Panc1 (cell line): ENCODE results near the gene CDK18. TPM values are rescaled to one million over a fixed set of nuclear protein-coding genes. Genes with fewer than 3 reads are reported as not detected.

ENCODE experiments used
- ATAC-seq: fragments of 200-7000 bp; cut with Tn5 transposase; 2 replicates; pipeline ENCODE4 v1.9.1; 2020; ENCODE audit warnings: mild to moderate bottlenecking, moderate library complexity
- BruUV-seq: library from RNA; stranded (reverse); fragments of 400-500 nt; replicated peaks from 2 replicates; lab custom pipeline; 2021; lab: Mats Ljungman, UMichigan
- CTCF ChIA-PET: fragments of 300-600 bp; sonication (Branson Sonifier 250); formaldehyde crosslinking; loops from one replicate; lab custom pipeline; 2022; ENCODE audit warnings: antibody characterized with exemption; lab: Charles Lee
- POLR2A ChIA-PET: fragments of 300-600 bp; sonication (Branson Sonifier 250); formaldehyde crosslinking; loops from one replicate; lab custom pipeline; 2022; ENCODE audit warnings: antibody characterized with exemption; lab: Charles Lee
- DNase-seq: peaks from one replicate; pipeline ENCODE4 v3.0.0-alpha.2; 2010; ENCODE audit warnings: low read depth, low spot score
- H3K27ac ChIP-seq: 2 replicates; pipeline ENCODE4 v1.5.1; 2011; ENCODE audit warnings: mild to moderate bottlenecking, low read length, inconsistent platforms
- H3K27me3 ChIP-seq: fragments of 200-500 bp; sonication (Bioruptor generic); 2 replicates; pipeline ENCODE4 v1.6.0; 2014; ENCODE audit warnings: low read length, inconsistent platforms; ENCODE audit not compliant: control insufficient read depth, insufficient read depth
- H3K36me3 ChIP-seq: fragments of 200-500 bp; sonication (Bioruptor generic); 2 replicates; pipeline ENCODE4 v1.5.1; 2014; ENCODE audit warnings: inconsistent platforms, mild to moderate bottlenecking, low read length, moderate library complexity; ENCODE audit not compliant: control insufficient read depth, insufficient read depth
- H3K4me1 ChIP-seq: 2 replicates; pipeline ENCODE4 v1.5.1; 2011; ENCODE audit warnings: inconsistent platforms, mild to moderate bottlenecking, low read length, moderate library complexity; ENCODE audit not compliant: control insufficient read depth, insufficient read depth
- H3K4me3 ChIP-seq, 2 experiments: 2 replicates each; pipeline ENCODE4 v1.5.1; 2011 to 2012; ENCODE audit warnings: low read depth in 2 of 2, low read length in 2 of 2, mild to moderate bottlenecking in 2 of 2, inconsistent platforms in 1 of 2, moderate library complexity in 1 of 2
- H3K9me3 ChIP-seq: fragments of 200-500 bp; sonication (Bioruptor generic); 2 replicates; pipeline ENCODE4 v1.5.1; 2014; ENCODE audit warnings: low read depth, mild to moderate bottlenecking, inconsistent platforms, low read length, moderate library complexity; ENCODE audit not compliant: control insufficient read depth, insufficient read depth
- POLR2AphosphoS5 ChIP-seq: IDR thresholded peaks from 2 replicates; pipeline ENCODE4 v1.6.1; 2012; ENCODE audit warnings: mild to moderate bottlenecking, low read depth, low read length, moderate library complexity
- SIN3A ChIP-seq: IDR thresholded peaks from 2 replicates; pipeline ENCODE4 v1.6.1; 2012; ENCODE audit warnings: low read depth, mild to moderate bottlenecking, low read length, moderate library complexity, borderline replicate concordance; ENCODE audit not compliant: insufficient read depth
- TCF7L2 ChIP-seq: IDR thresholded peaks from 2 replicates; pipeline ENCODE4 v1.6.1; 2011; ENCODE audit warnings: mild to moderate bottlenecking, low read depth, low read length, inconsistent platforms
- in situ Hi-C: cut with HindIII; loops from 2 replicates; pipeline ENCODE4 v1.10.0; 2016; ENCODE audit warnings: low sequenced_read_pairs, low pct_unique_long_range_greater_than_20kb
- intact Hi-C: fragments of 100-400 bp; cut with micrococcal nuclease; formaldehyde crosslinking; loops from one replicate; pipeline ENCODE4 v1.10.0; 2022; ENCODE audit not compliant: unreplicated experiment
- total RNA-seq: library from RNA; stranded (reverse); gene quantifications from one replicate; pipeline ENCODE4 v1.2.1, GENCODE V29; 2021; ENCODE audit not compliant: unreplicated experiment
- TF ChIP-seq, protein P1 (sequence below), 2 experiments: IDR thresholded peaks; 2 replicates each; pipeline ENCODE4 v1.6.1; 2011 to 2012; ENCODE audit warnings: low read depth in 2 of 2, control low read depth in 1 of 2, low read length in 1 of 2, mild to moderate bottlenecking in 1 of 2, moderate library complexity in 1 of 2; ENCODE audit not compliant: insufficient read depth in 1 of 2
- TF ChIP-seq, protein P2 (sequence below): fragments of 450-650 bp; IDR thresholded peaks from 2 replicates; pipeline ENCODE4 v1.5.1; 2017; ENCODE audit warnings: mild to moderate bottlenecking

CDK18 gene
- total RNA-seq, 1 experiment from 2014 or later: 7.0 TPM

DNA sequence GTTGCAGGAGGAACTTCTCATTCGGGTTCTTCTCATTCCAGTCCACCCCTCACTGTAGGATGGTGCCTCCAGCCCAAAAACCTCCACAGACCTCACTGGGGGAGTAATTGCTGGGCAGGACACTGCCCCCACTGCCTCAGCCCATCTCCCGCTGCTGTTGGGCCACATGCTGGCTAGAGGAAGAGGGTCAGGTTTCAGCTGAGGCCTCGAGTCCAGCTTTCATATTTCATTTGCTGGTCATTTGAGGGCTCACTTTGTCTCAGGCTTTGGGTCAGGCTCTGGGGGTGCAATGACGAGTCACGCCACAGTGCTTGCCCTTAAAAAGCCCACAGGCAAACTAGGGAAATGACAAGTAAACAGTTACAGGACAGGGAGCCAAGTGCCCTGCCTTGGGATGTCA lies 9.3 kb downstream of the CDK18 start:
- ChIA-PET CTCF (no interaction called here), POLR2A (no interaction called here)
- Histone ChIP-seq H3K27me3 (no peaks in the 10 kb centered on the region), H3K9me3 (no peaks in the 10 kb centered on the region), H3K4me1 (no peaks in the 10 kb centered on the region; the same call in none of the 2 replicates), H3K4me3 (no peak overlapping the region), H3K27ac (no peak overlapping the region), H3K36me3 (no peaks in the 10 kb centered on the region)
- no peak for ATAC-seq
- DNase-seq: no peak
- in situ Hi-C loops: no loop called here
- no TSS peak for BruUV-seq
- intact Hi-C loops: no loop called here
- TF ChIP-seq POLR2AphosphoS5 (no peak), SIN3A (no peak), TCF7L2 (no peak)
- TF ChIP-seq, protein P1, sequence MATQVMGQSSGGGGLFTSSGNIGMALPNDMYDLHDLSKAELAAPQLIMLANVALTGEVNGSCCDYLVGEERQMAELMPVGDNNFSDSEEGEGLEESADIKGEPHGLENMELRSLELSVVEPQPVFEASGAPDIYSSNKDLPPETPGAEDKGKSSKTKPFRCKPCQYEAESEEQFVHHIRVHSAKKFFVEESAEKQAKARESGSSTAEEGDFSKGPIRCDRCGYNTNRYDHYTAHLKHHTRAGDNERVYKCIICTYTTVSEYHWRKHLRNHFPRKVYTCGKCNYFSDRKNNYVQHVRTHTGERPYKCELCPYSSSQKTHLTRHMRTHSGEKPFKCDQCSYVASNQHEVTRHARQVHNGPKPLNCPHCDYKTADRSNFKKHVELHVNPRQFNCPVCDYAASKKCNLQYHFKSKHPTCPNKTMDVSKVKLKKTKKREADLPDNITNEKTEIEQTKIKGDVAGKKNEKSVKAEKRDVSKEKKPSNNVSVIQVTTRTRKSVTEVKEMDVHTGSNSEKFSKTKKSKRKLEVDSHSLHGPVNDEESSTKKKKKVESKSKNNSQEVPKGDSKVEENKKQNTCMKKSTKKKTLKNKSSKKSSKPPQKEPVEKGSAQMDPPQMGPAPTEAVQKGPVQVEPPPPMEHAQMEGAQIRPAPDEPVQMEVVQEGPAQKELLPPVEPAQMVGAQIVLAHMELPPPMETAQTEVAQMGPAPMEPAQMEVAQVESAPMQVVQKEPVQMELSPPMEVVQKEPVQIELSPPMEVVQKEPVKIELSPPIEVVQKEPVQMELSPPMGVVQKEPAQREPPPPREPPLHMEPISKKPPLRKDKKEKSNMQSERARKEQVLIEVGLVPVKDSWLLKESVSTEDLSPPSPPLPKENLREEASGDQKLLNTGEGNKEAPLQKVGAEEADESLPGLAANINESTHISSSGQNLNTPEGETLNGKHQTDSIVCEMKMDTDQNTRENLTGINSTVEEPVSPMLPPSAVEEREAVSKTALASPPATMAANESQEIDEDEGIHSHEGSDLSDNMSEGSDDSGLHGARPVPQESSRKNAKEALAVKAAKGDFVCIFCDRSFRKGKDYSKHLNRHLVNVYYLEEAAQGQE (IDR thresholded peaks at IDR 0.05; ENCODE audit: insufficient read depth in 1 of 2, low read depth in 2 of 2, low read length in 1 of 2): no peak
- TF ChIP-seq, protein P2, sequence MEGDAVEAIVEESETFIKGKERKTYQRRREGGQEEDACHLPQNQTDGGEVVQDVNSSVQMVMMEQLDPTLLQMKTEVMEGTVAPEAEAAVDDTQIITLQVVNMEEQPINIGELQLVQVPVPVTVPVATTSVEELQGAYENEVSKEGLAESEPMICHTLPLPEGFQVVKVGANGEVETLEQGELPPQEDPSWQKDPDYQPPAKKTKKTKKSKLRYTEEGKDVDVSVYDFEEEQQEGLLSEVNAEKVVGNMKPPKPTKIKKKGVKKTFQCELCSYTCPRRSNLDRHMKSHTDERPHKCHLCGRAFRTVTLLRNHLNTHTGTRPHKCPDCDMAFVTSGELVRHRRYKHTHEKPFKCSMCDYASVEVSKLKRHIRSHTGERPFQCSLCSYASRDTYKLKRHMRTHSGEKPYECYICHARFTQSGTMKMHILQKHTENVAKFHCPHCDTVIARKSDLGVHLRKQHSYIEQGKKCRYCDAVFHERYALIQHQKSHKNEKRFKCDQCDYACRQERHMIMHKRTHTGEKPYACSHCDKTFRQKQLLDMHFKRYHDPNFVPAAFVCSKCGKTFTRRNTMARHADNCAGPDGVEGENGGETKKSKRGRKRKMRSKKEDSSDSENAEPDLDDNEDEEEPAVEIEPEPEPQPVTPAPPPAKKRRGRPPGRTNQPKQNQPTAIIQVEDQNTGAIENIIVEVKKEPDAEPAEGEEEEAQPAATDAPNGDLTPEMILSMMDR: no peak

DNA sequence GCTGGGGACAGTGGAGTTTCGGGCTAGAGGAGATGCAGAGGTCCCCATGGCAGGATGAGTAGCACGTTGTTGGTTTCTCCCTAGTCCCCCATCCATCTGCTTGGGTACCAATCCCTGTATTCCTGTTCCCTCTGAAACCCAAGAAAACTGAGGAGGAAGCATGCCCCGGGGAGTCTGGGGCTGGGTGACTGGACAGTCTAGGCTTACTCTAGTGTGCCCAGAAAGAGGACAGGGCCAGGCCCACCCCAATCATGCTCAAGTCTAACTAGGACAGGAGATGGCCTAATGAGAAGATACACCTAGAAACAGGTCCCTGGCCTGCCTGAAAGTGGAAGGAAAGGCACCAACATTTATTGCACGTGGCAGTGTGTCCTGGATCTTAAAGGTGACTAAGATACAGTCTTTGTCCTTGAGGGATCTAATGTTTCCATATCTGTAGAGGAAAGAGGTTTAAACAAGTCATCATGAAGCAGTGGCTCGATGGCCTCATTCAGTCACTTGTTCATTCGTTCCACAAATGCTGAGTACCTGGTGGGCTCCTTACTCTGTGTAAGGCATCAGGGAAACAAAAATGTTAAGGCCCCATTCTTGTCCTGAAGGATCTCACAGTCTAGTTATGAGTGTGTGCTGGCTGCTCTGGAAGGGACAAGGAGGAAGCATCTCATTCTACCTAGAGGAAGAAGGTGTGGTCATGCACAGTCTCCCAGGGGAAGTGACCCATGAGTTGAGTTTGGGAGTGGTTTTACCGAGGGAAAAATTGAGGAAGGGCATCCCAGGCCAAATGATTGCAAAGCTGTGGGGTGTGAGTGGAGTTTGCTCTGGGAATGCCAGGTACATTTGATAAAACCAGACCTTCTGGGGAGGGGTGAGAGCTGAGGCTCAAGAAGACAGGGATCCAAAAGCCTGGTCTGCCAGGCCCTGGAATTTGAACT lies 10.0 kb downstream of the CDK18 start:
- no TSS peak for BruUV-seq
- CTCF ChIA-PET: no interaction called here
- ATAC-seq: no peak
- TF ChIP-seq, protein P1 (IDR thresholded peaks at IDR 0.05; ENCODE audit: insufficient read depth in 1 of 2, low read depth in 2 of 2, low read length in 1 of 2): no peak
- TF ChIP-seq SIN3A (no peak), TCF7L2 (no peak), POLR2AphosphoS5 (no peak)
- TF ChIP-seq, protein P2: no peak
- POLR2A ChIA-PET: no interaction called here
- Histone ChIP-seq H3K9me3 (no peaks in the 10 kb centered on the region), H3K36me3 (no peaks in the 10 kb centered on the region), H3K4me1 (peaks cover 1% of the 10 kb centered on the region), H3K4me3 (no peak overlapping the region), H3K27me3 (no peaks in the 10 kb centered on the region), H3K27ac (no peak overlapping the region)
- no peak for DNase-seq
- in situ Hi-C loops (no loop called here), intact Hi-C loops (no loop called here)
